H9 (cell line): ENCODE data around the gene IFNK. TPM values are rescaled to one million over a fixed set of nuclear protein-coding genes. Genes with fewer than 3 reads are reported as not detected.

ENCODE experiments used
- DNase-seq: peaks from one replicate; pipeline ENCODE4 v3.0.0-alpha.2; 2017
- H2AFZ ChIP-seq: one replicate; pipeline ENCODE4 v1.6.1; 2013; ENCODE audit warnings: mild to moderate bottlenecking, low read length, control low read depth, moderate library complexity
- H2AK5ac ChIP-seq: 2 replicates; pipeline ENCODE4 v1.6.1; 2013; ENCODE audit warnings: low read length, control low read depth, mixed read lengths; ENCODE audit not compliant: insufficient read length
- H2BK120ac ChIP-seq: one replicate; pipeline ENCODE4 v1.6.1; 2013; ENCODE audit warnings: low read depth, mild to moderate bottlenecking, low read length, control low read depth, inconsistent platforms; ENCODE audit not compliant: poor library complexity, severe bottlenecking
- H2BK12ac ChIP-seq: 2 replicates; pipeline ENCODE4 v1.6.1; 2013; ENCODE audit warnings: low read length, control low read depth, mixed read lengths, low read depth; ENCODE audit not compliant: insufficient read length
- H2BK15ac ChIP-seq: 2 replicates; pipeline ENCODE4 v1.6.1; 2013; ENCODE audit warnings: low read depth, low read length, control low read depth
- H2BK20ac ChIP-seq: one replicate; pipeline ENCODE4 v1.6.1; 2013; ENCODE audit warnings: low read depth, mild to moderate bottlenecking, low read length, control low read depth, inconsistent platforms; ENCODE audit not compliant: poor library complexity, severe bottlenecking
- H2BK5ac ChIP-seq: 2 replicates; pipeline ENCODE4 v1.6.1; 2013; ENCODE audit warnings: low read length, control low read depth, mixed read lengths; ENCODE audit not compliant: insufficient read length
- H3K14ac ChIP-seq: 2 replicates; pipeline ENCODE4 v1.6.1; 2013; ENCODE audit warnings: low read length, control low read depth; ENCODE audit not compliant: insufficient read depth
- H3K18ac ChIP-seq: 2 replicates; pipeline ENCODE4 v1.6.1; 2013; ENCODE audit warnings: low read depth, mild to moderate bottlenecking, mixed read lengths, low read length, control low read depth; ENCODE audit not compliant: insufficient read length
- H3K23ac ChIP-seq: 2 replicates; pipeline ENCODE4 v1.6.1; 2013; ENCODE audit warnings: low read length, control low read depth, mixed read lengths, low read depth; ENCODE audit not compliant: insufficient read length
- H3K23me2 ChIP-seq: 2 replicates; pipeline ENCODE4 v1.6.1; 2013; ENCODE audit warnings: low read depth, mild to moderate bottlenecking, mixed read lengths, low read length, control low read depth; ENCODE audit not compliant: insufficient read length, poor library complexity, severe bottlenecking
- H3K27ac ChIP-seq: 2 replicates; pipeline ENCODE4 v1.5.1; 2013; ENCODE audit warnings: low read length, control low read depth, mixed read lengths, low read depth; ENCODE audit not compliant: insufficient read length
- H3K27me3 ChIP-seq: 2 replicates; pipeline ENCODE4 v1.6.1; 2013; ENCODE audit warnings: low read length, control low read depth, inconsistent platforms; ENCODE audit not compliant: insufficient read depth
- H3K4ac ChIP-seq: 2 replicates; pipeline ENCODE4 v1.6.1; 2013; ENCODE audit warnings: low read depth, mild to moderate bottlenecking, control low read depth, inconsistent platforms, low read length, moderate library complexity
- H3K4me1 ChIP-seq: 2 replicates; pipeline ENCODE4 v1.6.1; 2013; ENCODE audit warnings: low read length, control low read depth, inconsistent platforms; ENCODE audit not compliant: insufficient read depth
- H3K4me2 ChIP-seq: 2 replicates; pipeline ENCODE4 v1.6.1; 2013; ENCODE audit warnings: low read length, control low read depth, mixed read lengths; ENCODE audit not compliant: insufficient read length, insufficient read depth
- H3K56ac ChIP-seq: 2 replicates; pipeline ENCODE4 v1.6.1; 2013; ENCODE audit warnings: low read depth, mild to moderate bottlenecking, mixed read lengths, low read length, control low read depth; ENCODE audit not compliant: insufficient read length
- H3K79me1 ChIP-seq: 2 replicates; pipeline ENCODE4 v1.6.1; 2013; ENCODE audit warnings: low read depth, mild to moderate bottlenecking, moderate library complexity, low read length, control low read depth, inconsistent platforms; ENCODE audit not compliant: insufficient read depth, poor library complexity, severe bottlenecking
- H3K79me2 ChIP-seq: 2 replicates; pipeline ENCODE4 v1.6.1; 2013; ENCODE audit warnings: low read length, control low read depth, inconsistent platforms; ENCODE audit not compliant: insufficient read depth
- H3K9ac ChIP-seq: 2 replicates; pipeline ENCODE4 v1.6.1; 2013; ENCODE audit warnings: low read length, control low read depth, mixed read lengths; ENCODE audit not compliant: insufficient read length; ENCODE audit errors: extremely low read depth
- H3K9me3 ChIP-seq: one replicate; pipeline ENCODE4 v1.6.1; 2013; ENCODE audit warnings: low read depth, low read length, inconsistent platforms; ENCODE audit not compliant: control insufficient read depth
- H3T11ph ChIP-seq: one replicate; pipeline ENCODE4 v1.6.1; 2013; ENCODE audit warnings: mild to moderate bottlenecking, low read length, control low read depth, inconsistent platforms
- H4K20me1 ChIP-seq: one replicate; pipeline ENCODE4 v1.6.1; 2013; ENCODE audit not compliant: control insufficient read depth, insufficient read length, insufficient read depth
- H4K5ac ChIP-seq: 2 replicates; pipeline ENCODE4 v1.6.1; 2013; ENCODE audit warnings: low read depth, mild to moderate bottlenecking, mixed read lengths, low read length, control low read depth; ENCODE audit not compliant: insufficient read length
- H4K8ac ChIP-seq: replicated peaks from 2 replicates; pipeline ENCODE4 v1.6.1; 2013; ENCODE audit warnings: low read length, control low read depth, mixed read lengths, low read depth; ENCODE audit not compliant: insufficient read length
- H4K91ac ChIP-seq: 2 replicates; pipeline ENCODE4 v1.6.1; 2013; ENCODE audit warnings: low read depth, mild to moderate bottlenecking, moderate library complexity, mixed read lengths, low read length, control low read depth; ENCODE audit not compliant: insufficient read length
- H3K27ac Mint-ChIP-seq, 3 experiments: 2 replicates in 2 of 3; 3 replicates in 1 of 3; pipeline ENCODE4 v1.8.0; 2020 to 2021; ENCODE audit warnings: mixed read lengths in 3 of 3, mild to moderate bottlenecking in 1 of 3, moderate library complexity in 1 of 3
- H3K27me3 Mint-ChIP-seq: 2 replicates; pipeline ENCODE4 v1.8.0; 2021; ENCODE audit warnings: low read depth, mild to moderate bottlenecking, moderate library complexity, mixed read lengths
- H3K36me3 Mint-ChIP-seq, 3 experiments: 2 replicates in 2 of 3; 3 replicates in 1 of 3; pipeline ENCODE4 v1.8.0; 2020 to 2021; ENCODE audit warnings: low read depth in 3 of 3, mixed read lengths in 3 of 3; ENCODE audit not compliant: insufficient read depth in 1 of 3
- H3K4me1 Mint-ChIP-seq, 2 experiments: 2 replicates each; pipeline ENCODE4 v1.8.0; 2020; ENCODE audit warnings: mixed read lengths in 2 of 2
- H3K4me3 Mint-ChIP-seq, 2 experiments: 2 replicates in 1 of 2; 3 replicates in 1 of 2; pipeline ENCODE4 v1.8.0; 2020 to 2021; ENCODE audit warnings: mild to moderate bottlenecking in 2 of 2, mixed read lengths in 2 of 2, moderate library complexity in 1 of 2
- H3K9me3 Mint-ChIP-seq, 2 experiments: 2 replicates in 1 of 2; 3 replicates in 1 of 2; pipeline ENCODE4 v1.8.0; 2020; ENCODE audit warnings: mild to moderate bottlenecking in 2 of 2, mixed read lengths in 2 of 2, moderate library complexity in 1 of 2
- CTCF ChIP-seq: fragments of 200-600 bp; sonication (generic); conservative IDR thresholded peaks from 3 replicates; pipeline ENCODE4 v1.8.0; 2021; ENCODE audit warnings: antibody characterized with exemption, mild to moderate bottlenecking
- WGBS: extraction: QIAGEN DNeasy Blood & Tissue Kit; methylation state at CpG from one replicate; pipeline ENCODE4 v1.1.7; 2013; ENCODE audit warnings: missing lambda C conversion rate, low lambda C conversion rate, mixed read lengths; ENCODE audit not compliant: insufficient read length; ENCODE audit errors: extremely low coverage; 5-methylcytosine and 5-hydroxymethylcytosine counted together
- total RNA-seq: library from RNA; stranded (reverse); gene quantifications from 2 replicates; pipeline ENCODE4 v1.2.1, GENCODE V29; 2021

The IFNK gene
- total RNA-seq, 1 experiment from 2014 or later = not detected

- no peak overlapping the region for H4K91ac ChIP-seq
- DNase-seq = no peak
- Mint-ChIP-seq H3K36me3 (peaks cover 9 to 41% (median 40%) of the 10 kb centered on the region in 3 experiments; a peak in 6 of 7 replicates), H3K27me3 (no peaks in the 10 kb centered on the region), H3K9me3 (no peaks in the 10 kb centered on the region), H3K4me1 (no peaks in the 10 kb centered on the region), H3K27ac (no peak overlapping the region), H3K4me3 (no peak overlapping the region)
- no peak overlapping the region for H2AFZ ChIP-seq
- H3K79me2 ChIP-seq = no peaks in the 10 kb centered on the region
- H4K8ac ChIP-seq = no peak overlapping the region
- no peaks in the 10 kb centered on the region for H3K4me1 ChIP-seq
- H3K18ac ChIP-seq = no peak overlapping the region
- no peak overlapping the region for H3T11ph ChIP-seq
- no peak overlapping the region for H3K14ac ChIP-seq
- no peak overlapping the region for H2AK5ac ChIP-seq
- no peak overlapping the region for H2BK5ac ChIP-seq
- no peak for TF ChIP-seq CTCF
- no peak overlapping the region for H4K5ac ChIP-seq
- no peak overlapping the region for H2BK20ac ChIP-seq
- no peak overlapping the region for H3K4me2 ChIP-seq
- H3K9me3 ChIP-seq = no peaks in the 10 kb centered on the region
- no peaks in the 10 kb centered on the region for H3K79me1 ChIP-seq
- H3K23me2 ChIP-seq = no peaks in the 10 kb centered on the region
- no CpG with 5 or more reads among the region's 3 CpGs for WGBS
- H4K20me1 ChIP-seq = no peaks in the 10 kb centered on the region
- H3K9ac ChIP-seq = no peak overlapping the region
- no peaks in the 10 kb centered on the region for H3K27me3 ChIP-seq
- no peak overlapping the region for H2BK12ac ChIP-seq
- no peak overlapping the region for H2BK120ac ChIP-seq
- no peak overlapping the region for H2BK15ac ChIP-seq
- no peak overlapping the region for H3K23ac ChIP-seq
- no peak overlapping the region for H3K27ac ChIP-seq
- H3K56ac ChIP-seq = no peak overlapping the region
- H3K4ac ChIP-seq = no peak overlapping the region
These were observed 37.6 kb downstream of the IFNK start for GRCh38 chr9:27561685-27562084.
